SK-N-SH (cell line): ENCODE results near the gene STIP1.

Experiments used
- CHD2 ChIP-seq: fragments of 150-350 bp; IDR thresholded peaks from 2 replicates; pipeline ENCODE4 v1.6.1; 2018; ENCODE audit warnings: low read length; ENCODE audit not compliant: partially characterized antibody
- EZH2phosphoT487 ChIP-seq: fragments of 200-600 bp; sonication (generic); IDR thresholded peaks from 2 replicates; pipeline ENCODE4 v1.6.1; 2017; ENCODE audit warnings: low read depth, mixed run types, mild to moderate bottlenecking, antibody characterized with exemption, moderate library complexity, borderline replicate concordance
- FOSL2 ChIP-seq: IDR thresholded peaks from 2 replicates; pipeline ENCODE4 v1.4.0; 2012; ENCODE audit warnings: low read depth, mild to moderate bottlenecking, moderate library complexity, borderline replicate concordance
- FOXM1 ChIP-seq: IDR thresholded peaks from 2 replicates; pipeline ENCODE4 v1.4.0; 2012; ENCODE audit warnings: low read depth, mild to moderate bottlenecking
- POLR2AphosphoS5 ChIP-seq: IDR thresholded peaks from 2 replicates; pipeline ENCODE4 v1.6.1; 2012; ENCODE audit warnings: low read depth, low read length
- RFX5 ChIP-seq: IDR thresholded peaks from 2 replicates; pipeline ENCODE4 v1.6.1; 2012; ENCODE audit warnings: mild to moderate bottlenecking, improper control_type of control experiment, low read length
- RXRA ChIP-seq: IDR thresholded peaks from 2 replicates; pipeline ENCODE4 v1.4.0; 2012; ENCODE audit warnings: low read depth, mild to moderate bottlenecking, borderline replicate concordance
- TAF1 ChIP-seq: IDR thresholded peaks from 2 replicates; pipeline ENCODE4 v1.6.1; 2012; ENCODE audit warnings: low read depth, mild to moderate bottlenecking, low read length, moderate library complexity, borderline replicate concordance
- TF ChIP-seq, protein P1 (sequence below): fragments of 200-600 bp; sonication (generic); IDR thresholded peaks from 2 replicates; pipeline ENCODE4 v1.6.1; 2017; ENCODE audit warnings: antibody characterized with exemption, mild to moderate bottlenecking, moderate library complexity
- TF ChIP-seq, protein P2 (sequence below): IDR thresholded peaks from 2 replicates; pipeline ENCODE4 v1.4.0; 2012; ENCODE audit warnings: low read depth, borderline replicate concordance
- TF ChIP-seq, protein P3 (sequence below): IDR thresholded peaks from 2 replicates; pipeline ENCODE4 v1.4.0; 2012; ENCODE audit warnings: low read depth, borderline replicate concordance

DNA sequence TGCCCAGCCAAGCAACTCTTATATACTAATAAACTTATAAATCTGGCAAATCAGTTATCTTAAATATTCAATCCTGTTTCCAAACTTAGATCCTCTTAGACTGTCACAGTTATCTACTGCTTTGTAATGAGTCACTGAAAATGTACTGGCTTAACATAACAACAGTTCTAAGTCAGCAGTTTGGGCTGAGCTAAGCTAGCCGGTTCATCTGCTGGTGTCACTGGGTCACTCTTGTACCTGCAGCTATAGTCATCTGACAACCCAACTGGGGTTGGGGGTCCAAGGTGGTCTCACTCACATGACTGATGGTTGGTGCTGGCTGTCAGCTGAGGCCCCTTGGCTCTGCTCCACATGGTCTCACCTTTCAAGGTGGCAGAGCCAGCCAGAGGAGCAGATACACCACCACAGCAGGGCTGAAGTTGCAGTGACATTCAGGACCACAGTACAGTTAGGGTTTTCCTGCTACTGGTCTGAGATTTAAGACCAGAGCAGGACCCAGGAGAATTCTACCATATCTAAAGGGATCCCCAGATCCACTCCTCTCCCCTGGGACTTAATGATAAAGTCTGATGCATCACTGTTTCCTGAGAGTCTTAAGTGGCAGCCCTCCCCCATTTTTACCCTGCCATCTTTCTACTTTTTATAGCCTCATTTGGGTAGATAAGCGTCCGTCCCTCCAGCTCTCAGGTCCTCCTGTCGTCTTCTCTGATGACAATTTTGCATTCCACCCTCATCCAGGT lies 12.2 kb upstream of the STIP1 start:
- TF ChIP-seq, protein P1, sequence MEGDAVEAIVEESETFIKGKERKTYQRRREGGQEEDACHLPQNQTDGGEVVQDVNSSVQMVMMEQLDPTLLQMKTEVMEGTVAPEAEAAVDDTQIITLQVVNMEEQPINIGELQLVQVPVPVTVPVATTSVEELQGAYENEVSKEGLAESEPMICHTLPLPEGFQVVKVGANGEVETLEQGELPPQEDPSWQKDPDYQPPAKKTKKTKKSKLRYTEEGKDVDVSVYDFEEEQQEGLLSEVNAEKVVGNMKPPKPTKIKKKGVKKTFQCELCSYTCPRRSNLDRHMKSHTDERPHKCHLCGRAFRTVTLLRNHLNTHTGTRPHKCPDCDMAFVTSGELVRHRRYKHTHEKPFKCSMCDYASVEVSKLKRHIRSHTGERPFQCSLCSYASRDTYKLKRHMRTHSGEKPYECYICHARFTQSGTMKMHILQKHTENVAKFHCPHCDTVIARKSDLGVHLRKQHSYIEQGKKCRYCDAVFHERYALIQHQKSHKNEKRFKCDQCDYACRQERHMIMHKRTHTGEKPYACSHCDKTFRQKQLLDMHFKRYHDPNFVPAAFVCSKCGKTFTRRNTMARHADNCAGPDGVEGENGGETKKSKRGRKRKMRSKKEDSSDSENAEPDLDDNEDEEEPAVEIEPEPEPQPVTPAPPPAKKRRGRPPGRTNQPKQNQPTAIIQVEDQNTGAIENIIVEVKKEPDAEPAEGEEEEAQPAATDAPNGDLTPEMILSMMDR: no peak
- TF ChIP-seq RFX5 (no peak), RXRA (no peak), POLR2AphosphoS5 (no peak), TAF1 (no peak), EZH2phosphoT487 (no peak), FOXM1 (no peak), FOSL2 (no peak), CHD2 (no peak)
- TF ChIP-seq, protein P2, sequence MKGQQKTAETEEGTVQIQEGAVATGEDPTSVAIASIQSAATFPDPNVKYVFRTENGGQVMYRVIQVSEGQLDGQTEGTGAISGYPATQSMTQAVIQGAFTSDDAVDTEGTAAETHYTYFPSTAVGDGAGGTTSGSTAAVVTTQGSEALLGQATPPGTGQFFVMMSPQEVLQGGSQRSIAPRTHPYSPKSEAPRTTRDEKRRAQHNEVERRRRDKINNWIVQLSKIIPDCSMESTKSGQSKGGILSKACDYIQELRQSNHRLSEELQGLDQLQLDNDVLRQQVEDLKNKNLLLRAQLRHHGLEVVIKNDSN: no peak
- TF ChIP-seq, protein P3, sequence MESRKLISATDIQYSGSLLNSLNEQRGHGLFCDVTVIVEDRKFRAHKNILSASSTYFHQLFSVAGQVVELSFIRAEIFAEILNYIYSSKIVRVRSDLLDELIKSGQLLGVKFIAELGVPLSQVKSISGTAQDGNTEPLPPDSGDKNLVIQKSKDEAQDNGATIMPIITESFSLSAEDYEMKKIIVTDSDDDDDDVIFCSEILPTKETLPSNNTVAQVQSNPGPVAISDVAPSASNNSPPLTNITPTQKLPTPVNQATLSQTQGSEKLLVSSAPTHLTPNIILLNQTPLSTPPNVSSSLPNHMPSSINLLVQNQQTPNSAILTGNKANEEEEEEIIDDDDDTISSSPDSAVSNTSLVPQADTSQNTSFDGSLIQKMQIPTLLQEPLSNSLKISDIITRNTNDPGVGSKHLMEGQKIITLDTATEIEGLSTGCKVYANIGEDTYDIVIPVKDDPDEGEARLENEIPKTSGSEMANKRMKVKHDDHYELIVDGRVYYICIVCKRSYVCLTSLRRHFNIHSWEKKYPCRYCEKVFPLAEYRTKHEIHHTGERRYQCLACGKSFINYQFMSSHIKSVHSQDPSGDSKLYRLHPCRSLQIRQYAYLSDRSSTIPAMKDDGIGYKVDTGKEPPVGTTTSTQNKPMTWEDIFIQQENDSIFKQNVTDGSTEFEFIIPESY: no peak
